DOHH2 (cell line): ENCODE measurements around the gene KIF5C.

Source experiments
- H3F3A ChIP-seq: fragments of 200-600 bp; sonication (generic), shearing (Covaris generic); 2 replicates; pipeline ENCODE4 v1.6.0; 2016; ENCODE audit warnings: antibody characterized with exemption, mild to moderate bottlenecking; ENCODE audit not compliant: control insufficient read depth, insufficient read depth
- H3K27ac ChIP-seq: fragments of 200-600 bp; sonication (generic); 2 replicates; pipeline ENCODE4 v1.5.1; 2014; ENCODE audit warnings: low read depth, mild to moderate bottlenecking, low read length, moderate library complexity
- H3K27me3 ChIP-seq: fragments of 200-600 bp; sonication (generic); 2 replicates; pipeline ENCODE4 v1.6.1; 2014; ENCODE audit warnings: mild to moderate bottlenecking, low read length, mixed read lengths; ENCODE audit not compliant: control insufficient read depth
- H3K36me3 ChIP-seq: fragments of 200-600 bp; sonication (generic); 2 replicates; pipeline ENCODE4 v1.6.1; 2014; ENCODE audit warnings: mild to moderate bottlenecking, low read length, moderate library complexity, mixed read lengths; ENCODE audit not compliant: control insufficient read depth
- H3K4me1 ChIP-seq: fragments of 200-600 bp; sonication (generic); 2 replicates; pipeline ENCODE4 v1.6.1; 2014; ENCODE audit warnings: mild to moderate bottlenecking, low read length, mixed read lengths; ENCODE audit not compliant: control insufficient read depth
- H3K4me2 ChIP-seq: fragments of 200-600 bp; sonication (generic); 2 replicates; pipeline ENCODE4 v1.6.0; 2014; ENCODE audit warnings: mild to moderate bottlenecking, low read length, moderate library complexity
- H3K4me3 ChIP-seq: fragments of 200-600 bp; sonication (generic); 2 replicates; pipeline ENCODE4 v1.5.1; 2014; ENCODE audit warnings: mild to moderate bottlenecking, low read length, mixed read lengths
- H3K79me2 ChIP-seq: fragments of 200-600 bp; sonication (generic); 2 replicates; pipeline ENCODE4 v1.6.1; 2014; ENCODE audit warnings: mild to moderate bottlenecking, low read length, mixed read lengths; ENCODE audit not compliant: control insufficient read depth
- H3K9me2 ChIP-seq: fragments of 200-600 bp; sonication (generic); replicated peaks from 2 replicates; pipeline ENCODE4 v1.6.1; 2014; ENCODE audit warnings: mild to moderate bottlenecking, low read length, mixed read lengths; ENCODE audit not compliant: control insufficient read depth
- H3K9me3 ChIP-seq: fragments of 200-600 bp; sonication (generic); 2 replicates; pipeline ENCODE4 v1.6.1; 2014; ENCODE audit warnings: antibody characterized with exemption, low read length, mixed read lengths; ENCODE audit not compliant: control insufficient read depth, insufficient read depth
- H4K20me1 ChIP-seq: fragments of 200-600 bp; sonication (generic); 2 replicates; pipeline ENCODE4 v1.6.0; 2014; ENCODE audit warnings: low read depth, mild to moderate bottlenecking, antibody characterized with exemption, low read length, moderate library complexity; ENCODE audit not compliant: control insufficient read depth, insufficient read depth
- CTCF ChIP-seq: fragments of 200-600 bp; sonication (generic); IDR thresholded peaks from one replicate; pipeline ENCODE4 v1.5.1; 2014; ENCODE audit warnings: antibody characterized with exemption, mild to moderate bottlenecking, low read depth, low read length; ENCODE audit not compliant: poor library complexity, severe bottlenecking
- EZH2phosphoT487 ChIP-seq: fragments of 200-600 bp; sonication (generic); IDR thresholded peaks from 2 replicates; pipeline ENCODE4 v1.6.1; 2017; ENCODE audit warnings: borderline replicate concordance, mild to moderate bottlenecking, antibody characterized with exemption, low read length, moderate library complexity, mixed read lengths

The KIF5C gene

GRCh38 chr2:148939271-148939670 is 64.2 kb downstream of the KIF5C start:
- Histone ChIP-seq H3K27ac (no peak overlapping the region), H3F3A (no peaks in the 10 kb centered on the region), H3K36me3 (no peaks in the 10 kb centered on the region), H3K4me2 (no peak overlapping the region), H3K9me3 (no peaks in the 10 kb centered on the region), H4K20me1 (no peaks in the 10 kb centered on the region), H3K4me3 (no peak overlapping the region), H3K79me2 (no peaks in the 10 kb centered on the region), H3K27me3 (no peaks in the 10 kb centered on the region), H3K4me1 (no peaks in the 10 kb centered on the region), H3K9me2 (no peaks in the 10 kb centered on the region)
- TF ChIP-seq CTCF (no peak), EZH2phosphoT487 (no peak)

DNA sequence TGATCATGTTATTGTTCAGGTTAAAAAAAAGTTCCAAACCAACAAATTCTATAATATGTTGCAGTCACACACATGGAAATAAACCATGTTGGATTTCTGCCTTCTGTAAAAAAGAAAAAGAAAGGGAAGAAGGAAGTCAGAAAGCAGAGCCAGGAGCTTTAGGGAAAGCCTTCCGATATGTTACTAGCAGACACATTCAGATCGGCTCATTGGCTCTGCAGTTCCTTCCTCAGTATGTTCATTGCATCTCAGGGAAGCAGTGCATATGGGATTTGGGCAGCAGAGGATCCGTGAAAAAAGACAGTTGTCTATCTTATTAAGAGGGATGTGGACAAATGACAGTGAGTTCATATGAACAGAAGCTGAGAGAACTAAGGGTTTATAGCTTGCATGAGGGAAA is 68.1 kb downstream of the KIF5C start:
- TF ChIP-seq EZH2phosphoT487 (no peak), CTCF (no peak)
- H3K4me3 ChIP-seq, result no peak overlapping the region

DNA sequence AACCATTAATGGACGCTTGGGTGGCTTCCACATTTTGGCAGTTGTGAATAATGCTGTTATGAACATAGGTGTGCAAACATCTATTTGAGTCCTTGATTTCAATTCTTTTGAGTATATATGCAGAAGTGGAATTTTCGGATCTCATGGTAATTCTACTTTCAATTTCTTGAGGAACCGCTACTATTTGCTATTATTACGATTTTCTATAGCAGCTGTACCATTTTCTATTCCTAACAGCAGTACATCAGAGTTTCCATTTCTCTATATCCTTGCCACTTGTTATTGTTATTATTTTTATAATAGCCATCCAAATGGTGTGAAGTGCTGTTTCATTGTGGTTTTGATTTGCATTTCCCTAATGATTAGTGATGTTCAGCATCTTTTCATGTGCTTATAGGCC is 69.5 kb downstream of the KIF5C start:
- H3K4me2 ChIP-seq, result no peak overlapping the region
- no peak overlapping the region for H3K27ac ChIP-seq
- H3K4me3 ChIP-seq, result no peak overlapping the region
- H3F3A ChIP-seq, result no peaks in the 10 kb centered on the region
- no peaks in the 10 kb centered on the region for H3K79me2 ChIP-seq
- no peaks in the 10 kb centered on the region for H3K27me3 ChIP-seq
- H3K36me3 ChIP-seq, result no peaks in the 10 kb centered on the region; the same call in 1 of the 2 replicates
- H4K20me1 ChIP-seq, result no peaks in the 10 kb centered on the region
- H3K9me3 ChIP-seq, result no peaks in the 10 kb centered on the region
- TF ChIP-seq EZH2phosphoT487, result no peak
- TF ChIP-seq CTCF, result no peak
- no peaks in the 10 kb centered on the region for H3K9me2 ChIP-seq
- H3K4me1 ChIP-seq, result peaks cover 15% of the 10 kb centered on the region

More for the DNA sequence above, 68.1 kb downstream of the KIF5C start:
- Histone ChIP-seq H3F3A (no peaks in the 10 kb centered on the region), H4K20me1 (no peaks in the 10 kb centered on the region), H3K4me2 (no peak overlapping the region), H3K9me2 (no peaks in the 10 kb centered on the region), H3K79me2 (no peaks in the 10 kb centered on the region), H3K27ac (no peak overlapping the region), H3K36me3 (no peaks in the 10 kb centered on the region; the same call in 1 of the 2 replicates), H3K4me1 (peaks cover 3% of the 10 kb centered on the region), H3K9me3 (no peaks in the 10 kb centered on the region), H3K27me3 (no peaks in the 10 kb centered on the region)

- Histone ChIP-seq H3K4me1 (peaks cover 15% of the 10 kb centered on the region), H4K20me1 (no peaks in the 10 kb centered on the region), H3K9me3 (no peaks in the 10 kb centered on the region), H3K27me3 (no peaks in the 10 kb centered on the region), H3K4me3 (no peak overlapping the region), H3K9me2 (no peaks in the 10 kb centered on the region), H3K27ac (no peak overlapping the region), H3F3A (no peaks in the 10 kb centered on the region), H3K79me2 (no peaks in the 10 kb centered on the region), H3K36me3 (peaks cover 7% of the 10 kb centered on the region; the same call in 1 of the 2 replicates), H3K4me2 (no peak overlapping the region)
- no peak for TF ChIP-seq CTCF
- no peak for TF ChIP-seq EZH2phosphoT487
Measured at GRCh38 chr2:148947299-148947698, 72.3 kb downstream of the KIF5C start.
